Neuron (in vitro differentiated cells): ENCODE data around the gene NPAS1.
"Not testable (repeated sequence)": the region's sequence is repeated elsewhere in the genome, so short reads cannot be mapped to it uniquely, and the experiment has no call there.

Source experiments
- H2AFZ ChIP-seq: one replicate; pipeline ENCODE4 v1.6.1; 2013; ENCODE audit warnings: low read depth, mild to moderate bottlenecking, inconsistent platforms, low read length, moderate library complexity
- H3K27me3 ChIP-seq: one replicate; pipeline ENCODE4 v1.6.1; 2013; ENCODE audit warnings: low read length; ENCODE audit not compliant: insufficient read depth
- H3K36me3 ChIP-seq: one replicate; pipeline ENCODE4 v1.6.1; 2013; ENCODE audit warnings: low read length; ENCODE audit not compliant: insufficient read depth
- H3K4me1 ChIP-seq: one replicate; pipeline ENCODE4 v1.6.1; 2013; ENCODE audit warnings: low read length; ENCODE audit not compliant: insufficient read depth
- H3K4me3 ChIP-seq: 2 replicates; pipeline ENCODE4 v1.5.1; 2013; ENCODE audit warnings: mild to moderate bottlenecking, low read length, moderate library complexity
- H3K9me3 ChIP-seq: one replicate; pipeline ENCODE4 v1.6.1; 2013; ENCODE audit warnings: low read length

NPAS1 gene

GRCh38 chr19:46999377-46999776 lies 20.3 kb upstream of the NPAS1 start:
- Histone ChIP-seq H3K27me3 (no peaks in the 10 kb centered on the region), H3K4me3 (no peak overlapping the region), H3K9me3 (peaks cover 2% of the 10 kb centered on the region), H2AFZ (no peak overlapping the region), H3K4me1 (peaks cover 19% of the 10 kb centered on the region), H3K36me3 (peaks cover 57% of the 10 kb centered on the region)

- Histone ChIP-seq H3K36me3 (peaks cover 52% of the 10 kb centered on the region), H3K27me3 (no peaks in the 10 kb centered on the region), H3K9me3 (peaks cover 2% of the 10 kb centered on the region), H2AFZ (no peak overlapping the region), H3K4me3 (no peak overlapping the region), H3K4me1 (peaks cover 20% of the 10 kb centered on the region)
These were observed 19.8 kb upstream of the NPAS1 start for GRCh38 chr19:46999878-47000277.

- Histone ChIP-seq H3K4me1 (peaks cover 20% of the 10 kb centered on the region), H3K9me3 (peaks cover 2% of the 10 kb centered on the region), H3K27me3 (no peaks in the 10 kb centered on the region), H2AFZ (no peak overlapping the region), H3K36me3 (peaks cover 51% of the 10 kb centered on the region), H3K4me3 (no peak overlapping the region)
These were observed 19.3 kb upstream of the NPAS1 start for GRCh38 chr19:47000373-47000772.

- no peak overlapping the region for H2AFZ ChIP-seq
- peaks cover 2% of the 10 kb centered on the region for H3K9me3 ChIP-seq
- H3K4me1 ChIP-seq = peaks cover 18% of the 10 kb centered on the region
- no peak overlapping the region for H3K4me3 ChIP-seq
- H3K27me3 ChIP-seq = no peaks in the 10 kb centered on the region
- peaks cover 49% of the 10 kb centered on the region for H3K36me3 ChIP-seq
These were observed 18.1 kb upstream of the NPAS1 start for GRCh38 chr19:47001584-47001983.

GRCh38 chr19:47002106-47002766 lies 17.4 kb upstream of the NPAS1 start:
- Histone ChIP-seq H3K4me1 (peaks cover 18% of the 10 kb centered on the region), H2AFZ (no peak overlapping the region), H3K36me3 (peaks cover 45% of the 10 kb centered on the region), H3K9me3 (peaks cover 2% of the 10 kb centered on the region), H3K27me3 (no peaks in the 10 kb centered on the region), H3K4me3 (no peak overlapping the region)

GRCh38 chr19:47002853-47003610 lies 16.6 kb upstream of the NPAS1 start:
- peaks cover 39% of the 10 kb centered on the region for H3K36me3 ChIP-seq
- no peaks in the 10 kb centered on the region for H3K27me3 ChIP-seq
- peaks cover 18% of the 10 kb centered on the region for H3K4me1 ChIP-seq
- no peak overlapping the region for H2AFZ ChIP-seq
- no peak overlapping the region for H3K4me3 ChIP-seq
- no peaks in the 10 kb centered on the region for H3K9me3 ChIP-seq

- no peaks in the 10 kb centered on the region for H3K27me3 ChIP-seq
- H3K36me3 ChIP-seq = peaks cover 31% of the 10 kb centered on the region
- H3K9me3 ChIP-seq = no peaks in the 10 kb centered on the region
- H2AFZ ChIP-seq = no peak overlapping the region
- peaks cover 18% of the 10 kb centered on the region for H3K4me1 ChIP-seq
- H3K4me3 ChIP-seq = no peak overlapping the region
These were observed 15.8 kb upstream of the NPAS1 start for GRCh38 chr19:47003611-47004465.

GRCh38 chr19:47005164-47005641 lies 14.4 kb upstream of the NPAS1 start:
- H2AFZ ChIP-seq = no peak overlapping the region
- H3K36me3 ChIP-seq = peaks cover 18% of the 10 kb centered on the region
- H3K4me3 ChIP-seq = no peak overlapping the region
- peaks cover 18% of the 10 kb centered on the region for H3K4me1 ChIP-seq
- H3K9me3 ChIP-seq = no peaks in the 10 kb centered on the region
- no peaks in the 10 kb centered on the region for H3K27me3 ChIP-seq

- Histone ChIP-seq H2AFZ (no peak overlapping the region), H3K4me1 (peaks cover 18% of the 10 kb centered on the region), H3K27me3 (no peaks in the 10 kb centered on the region), H3K4me3 (no peak overlapping the region), H3K9me3 (no peaks in the 10 kb centered on the region), H3K36me3 (peaks cover 11% of the 10 kb centered on the region)
These were observed 13.8 kb upstream of the NPAS1 start for GRCh38 chr19:47005873-47006272.

GRCh38 chr19:47006496-47006895 lies 13.1 kb upstream of the NPAS1 start:
- Histone ChIP-seq H3K4me3 (no peak overlapping the region), H3K4me1 (peaks cover 18% of the 10 kb centered on the region), H3K27me3 (no peaks in the 10 kb centered on the region), H3K9me3 (no peaks in the 10 kb centered on the region), H2AFZ (no peak overlapping the region), H3K36me3 (peaks cover 5% of the 10 kb centered on the region)

- not testable (repeated sequence) for H2AFZ ChIP-seq, H3K27me3 ChIP-seq, H3K4me3 ChIP-seq, H3K4me1 ChIP-seq, H3K9me3 ChIP-seq, H3K36me3 ChIP-seq
These were observed 9.1 kb upstream of the NPAS1 start for GRCh38 chr19:47010549-47010948.

GRCh38 chr19:47012617-47013016 lies 7.0 kb upstream of the NPAS1 start:
- H3K4me1 ChIP-seq = no peaks in the 10 kb centered on the region
- no peak overlapping the region for H2AFZ ChIP-seq
- H3K9me3 ChIP-seq = no peaks in the 10 kb centered on the region
- H3K4me3 ChIP-seq = no peak overlapping the region
- no peaks in the 10 kb centered on the region for H3K27me3 ChIP-seq
- no peaks in the 10 kb centered on the region for H3K36me3 ChIP-seq

GRCh38 chr19:47013041-47013517 lies 6.6 kb upstream of the NPAS1 start:
- H3K9me3 ChIP-seq = no peaks in the 10 kb centered on the region
- H3K27me3 ChIP-seq = no peaks in the 10 kb centered on the region
- no peaks in the 10 kb centered on the region for H3K36me3 ChIP-seq
- no peak overlapping the region for H2AFZ ChIP-seq
- no peaks in the 10 kb centered on the region for H3K4me1 ChIP-seq
- H3K4me3 ChIP-seq = no peak overlapping the region
